A673 (cell line): ENCODE data around the gene PIGW.

Experiments
- EZH2 ChIP-seq: fragments of 200-600 bp; sonication (generic); IDR thresholded peaks from 2 replicates; pipeline ENCODE4 v1.6.1; 2017; ENCODE audit warnings: borderline replicate concordance, low read depth, mild to moderate bottlenecking, mixed read lengths, antibody characterized with exemption, low read length; ENCODE audit not compliant: poor library complexity, severe bottlenecking
- TF ChIP-seq, protein P1 (sequence below): fragments of 300-800, 200-600 bp; sonication (generic); conservative IDR thresholded peaks from 2 replicates; pipeline ENCODE4 v1.5.1; 2017; ENCODE audit warnings: low read depth, mild to moderate bottlenecking, antibody characterized with exemption, low read length, moderate library complexity, mixed read lengths

DNA sequence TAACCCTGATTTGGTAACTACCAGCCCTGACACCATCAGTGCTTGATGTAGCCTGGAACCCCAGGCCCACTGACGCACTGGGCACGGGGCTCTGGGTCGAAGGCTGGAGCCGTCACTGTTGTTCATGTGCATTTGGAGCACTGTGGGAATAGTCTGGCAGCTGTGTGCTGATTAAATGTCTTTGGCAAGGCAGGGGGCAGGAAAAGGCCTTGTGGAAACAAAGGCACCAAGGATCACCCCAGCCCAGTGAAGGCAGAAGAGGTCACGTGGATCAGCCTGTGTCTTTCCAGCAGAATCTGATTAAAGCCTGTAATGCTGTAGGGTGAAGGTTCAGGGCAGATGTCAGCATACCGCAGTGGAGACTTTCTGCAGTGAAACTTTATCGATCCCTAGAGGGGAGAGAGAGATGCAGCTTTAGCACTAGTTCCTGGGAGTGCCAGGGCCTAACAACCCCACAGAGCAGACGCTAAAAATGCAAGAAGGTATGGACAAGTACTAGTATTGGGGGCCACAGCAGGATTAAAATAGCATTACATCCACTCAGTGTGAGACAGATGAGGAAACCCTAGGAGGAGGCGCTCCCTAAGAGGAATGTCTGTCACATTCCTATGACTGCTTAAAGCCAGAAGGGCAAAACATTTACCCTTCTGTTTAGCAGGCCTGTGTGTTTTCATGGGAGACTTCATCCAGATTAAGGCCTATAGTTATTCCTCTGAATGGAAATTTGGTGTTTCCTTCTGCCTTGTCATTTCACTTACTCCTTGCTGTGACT, 38.6 kb upstream of the PIGW start:
- TF ChIP-seq, protein P1, sequence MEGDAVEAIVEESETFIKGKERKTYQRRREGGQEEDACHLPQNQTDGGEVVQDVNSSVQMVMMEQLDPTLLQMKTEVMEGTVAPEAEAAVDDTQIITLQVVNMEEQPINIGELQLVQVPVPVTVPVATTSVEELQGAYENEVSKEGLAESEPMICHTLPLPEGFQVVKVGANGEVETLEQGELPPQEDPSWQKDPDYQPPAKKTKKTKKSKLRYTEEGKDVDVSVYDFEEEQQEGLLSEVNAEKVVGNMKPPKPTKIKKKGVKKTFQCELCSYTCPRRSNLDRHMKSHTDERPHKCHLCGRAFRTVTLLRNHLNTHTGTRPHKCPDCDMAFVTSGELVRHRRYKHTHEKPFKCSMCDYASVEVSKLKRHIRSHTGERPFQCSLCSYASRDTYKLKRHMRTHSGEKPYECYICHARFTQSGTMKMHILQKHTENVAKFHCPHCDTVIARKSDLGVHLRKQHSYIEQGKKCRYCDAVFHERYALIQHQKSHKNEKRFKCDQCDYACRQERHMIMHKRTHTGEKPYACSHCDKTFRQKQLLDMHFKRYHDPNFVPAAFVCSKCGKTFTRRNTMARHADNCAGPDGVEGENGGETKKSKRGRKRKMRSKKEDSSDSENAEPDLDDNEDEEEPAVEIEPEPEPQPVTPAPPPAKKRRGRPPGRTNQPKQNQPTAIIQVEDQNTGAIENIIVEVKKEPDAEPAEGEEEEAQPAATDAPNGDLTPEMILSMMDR: no peak
- TF ChIP-seq EZH2: no peak
